ENCODE measurements around the gene ATP12A.

GRCh38 chr13:24694907-24695306 lies 14.7 kb downstream of the ATP12A start:
- no peak for TF ChIP-seq CTCF (conservative IDR thresholded peaks at IDR 0.05; ENCODE audit: low read depth, low read length)
- no peak for TF ChIP-seq EZH2 (IDR thresholded peaks at IDR 0.05; ENCODE audit: borderline replicate concordance, low read depth, low read length, poor library complexity, severe bottlenecking)

Data from A673 (cell line).